SHP77 (cell line): ENCODE measurements around the gene CEACAM18.

Source experiments
- DNase-seq, 2 experiments: peaks; one replicate each; lab custom pipeline; 2025; lab: John Stamatoyannopoulos, UW

Gene CEACAM18

DNA sequence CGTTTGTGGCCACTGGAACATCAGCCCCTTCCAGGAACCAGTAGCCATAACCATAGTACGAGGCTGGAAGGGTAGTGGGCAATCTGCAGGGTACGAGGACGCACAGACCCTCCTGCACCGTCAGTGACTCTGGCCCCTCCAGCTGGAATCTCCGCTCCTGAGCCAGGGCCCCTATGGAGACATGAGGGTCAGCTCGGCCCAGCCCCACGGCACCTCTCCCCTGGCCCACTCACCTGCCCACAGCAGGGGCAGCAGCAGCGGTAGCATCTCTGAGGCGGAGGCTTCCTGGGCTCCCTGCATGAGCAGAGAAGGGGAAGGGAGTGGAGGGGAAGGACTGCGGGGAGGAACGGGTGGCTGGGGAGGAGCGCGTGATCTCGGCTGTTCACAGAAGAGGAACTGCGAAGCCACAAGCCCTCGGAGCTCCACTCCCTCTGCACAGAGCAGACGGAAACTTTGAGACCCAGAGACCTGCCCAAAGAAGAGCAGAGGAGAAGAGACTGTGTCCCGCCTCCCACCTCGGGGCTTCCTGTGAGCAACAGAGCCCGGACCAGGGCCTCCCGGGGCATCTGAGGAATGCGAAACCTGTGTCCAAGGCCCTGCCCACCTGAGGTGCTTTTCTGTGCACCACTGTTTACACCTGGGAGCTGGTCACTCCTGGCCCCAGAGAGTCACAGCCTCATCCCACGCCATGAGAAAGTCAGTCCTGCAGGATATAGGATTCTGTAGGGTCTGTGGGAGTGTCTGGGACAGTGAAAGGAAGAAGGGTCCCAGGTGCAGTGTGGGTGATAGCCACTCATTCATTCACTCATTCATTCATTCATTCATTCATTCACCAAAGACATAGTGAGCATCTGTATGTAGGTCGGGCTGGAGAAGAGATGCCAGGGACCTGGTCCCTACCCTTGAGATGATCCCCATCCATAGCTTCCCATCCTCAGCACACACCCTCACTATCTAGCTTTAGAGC, 53.3 kb downstream of the CEACAM18 start, which contains the start of gene SIGLEC6:
SIGLEC6 (minus strand) TSS at position 322 of the 967 bp plus-strand sequence; CDS start at position 300, 22 bp downstream.
- DNase-seq: no peak

- no peak for DNase-seq
Measured at GRCh38 chr19:51535535-51535934, 57.2 kb downstream of the CEACAM18 start.

DNA sequence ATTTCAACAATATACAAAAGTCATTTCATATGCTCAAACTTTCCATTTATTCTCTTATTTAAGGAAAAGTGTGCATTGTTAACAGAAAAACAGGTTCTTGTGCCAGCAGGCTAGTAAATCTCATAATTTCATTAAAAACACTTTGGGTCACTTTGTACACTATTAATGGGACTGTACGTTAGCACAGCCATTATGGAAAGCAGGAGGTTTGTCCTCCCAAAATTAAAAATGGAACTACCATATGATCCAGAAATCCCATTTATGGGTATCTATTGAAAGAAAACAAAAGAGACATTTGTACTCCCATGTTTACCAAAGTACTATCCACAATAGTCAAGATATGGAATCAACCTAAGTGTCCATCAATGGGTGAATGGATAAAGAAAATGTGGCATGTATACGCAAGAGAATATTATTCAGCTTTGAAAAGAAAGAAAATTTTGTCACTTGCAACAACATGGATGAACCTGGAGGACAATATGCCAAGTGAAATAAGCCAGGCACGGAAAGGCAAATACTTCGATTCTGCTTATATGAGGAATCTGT, 61.6 kb downstream of the CEACAM18 start:
- no peak for DNase-seq
